ENCODE results near the gene COA7.

COA7 gene

GRCh38 chr1:52681136-52681535, 17.0 kb downstream of the COA7 start:
- H3K27ac Mint-ChIP-seq = no peak overlapping the region

GRCh38 chr1:52680353-52680752, 17.8 kb downstream of the COA7 start:
- Mint-ChIP-seq H3K27me3 (no peaks in the 10 kb centered on the region), H3K27ac (peak overlapping the region; percentile 37), H3K4me1 (peaks cover 7% of the 10 kb centered on the region), H3K4me3 (no peak overlapping the region), H3K36me3 (peaks cover 3% of the 10 kb centered on the region), H3K9me3 (no peaks in the 10 kb centered on the region)

More at GRCh38 chr1:52681136-52681535, 17.0 kb downstream of the COA7 start:
- no peak overlapping the region for H3K4me3 Mint-ChIP-seq
- H3K4me1 Mint-ChIP-seq = peaks cover 10% of the 10 kb centered on the region
- no peaks in the 10 kb centered on the region for H3K9me3 Mint-ChIP-seq
- peaks cover 4% of the 10 kb centered on the region for H3K36me3 Mint-ChIP-seq
- no peaks in the 10 kb centered on the region for H3K27me3 Mint-ChIP-seq

GRCh38 chr1:52679498-52679897, 18.6 kb downstream of the COA7 start:
- peaks cover 7% of the 10 kb centered on the region for H3K36me3 Mint-ChIP-seq
- H3K27ac Mint-ChIP-seq = no peak overlapping the region
- no peak overlapping the region for H3K4me3 Mint-ChIP-seq
- H3K4me1 Mint-ChIP-seq = peaks cover 8% of the 10 kb centered on the region
- H3K27me3 Mint-ChIP-seq = no peaks in the 10 kb centered on the region
- no peaks in the 10 kb centered on the region for H3K9me3 Mint-ChIP-seq

DNA sequence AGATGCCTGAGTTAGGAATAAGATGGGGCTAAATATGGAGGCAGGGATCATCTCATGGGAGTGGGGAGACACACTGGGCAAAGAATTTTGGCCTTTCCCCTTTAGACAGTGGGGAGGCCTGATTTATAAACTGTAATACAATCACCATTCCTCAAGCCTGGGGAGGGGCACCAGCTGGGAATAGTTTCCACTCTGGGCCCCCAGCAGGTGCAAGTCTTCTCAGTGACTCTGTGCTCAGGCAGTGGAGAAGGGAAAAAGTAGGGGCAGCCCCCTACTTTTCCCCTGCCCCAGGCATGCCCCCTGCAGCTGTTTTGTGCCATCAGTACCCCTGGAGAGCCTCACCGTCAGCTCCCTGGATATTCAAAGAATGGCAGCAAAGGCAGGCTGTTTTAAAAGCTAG, 19.1 kb downstream of the COA7 start:
- H3K36me3 Mint-ChIP-seq = peaks cover 7% of the 10 kb centered on the region
- no peak overlapping the region for H3K4me3 Mint-ChIP-seq
- H3K9me3 Mint-ChIP-seq = no peaks in the 10 kb centered on the region
- no peak overlapping the region for H3K27ac Mint-ChIP-seq
- peaks cover 8% of the 10 kb centered on the region for H3K4me1 Mint-ChIP-seq
- H3K27me3 Mint-ChIP-seq = no peaks in the 10 kb centered on the region

GRCh38 chr1:52677076-52677806, 20.9 kb downstream of the COA7 start:
- H3K4me3 Mint-ChIP-seq = no peak overlapping the region
- peaks cover 4% of the 10 kb centered on the region for H3K36me3 Mint-ChIP-seq
- peaks cover 8% of the 10 kb centered on the region for H3K4me1 Mint-ChIP-seq
- no peaks in the 10 kb centered on the region for H3K9me3 Mint-ChIP-seq
- no peak overlapping the region for H3K27ac Mint-ChIP-seq
- no peaks in the 10 kb centered on the region for H3K27me3 Mint-ChIP-seq

- H3K9me3 Mint-ChIP-seq = no peaks in the 10 kb centered on the region
- peaks cover 5% of the 10 kb centered on the region for H3K36me3 Mint-ChIP-seq
- peaks cover 8% of the 10 kb centered on the region for H3K4me1 Mint-ChIP-seq
- H3K27ac Mint-ChIP-seq = no peak overlapping the region
- H3K4me3 Mint-ChIP-seq = no peak overlapping the region
- H3K27me3 Mint-ChIP-seq = no peaks in the 10 kb centered on the region
Observed at GRCh38 chr1:52676249-52676903, 21.8 kb downstream of the COA7 start.

- H3K4me1 Mint-ChIP-seq = peaks cover 8% of the 10 kb centered on the region
- H3K36me3 Mint-ChIP-seq = peaks cover 12% of the 10 kb centered on the region
- no peak overlapping the region for H3K4me3 Mint-ChIP-seq
- no peaks in the 10 kb centered on the region for H3K27me3 Mint-ChIP-seq
- no peaks in the 10 kb centered on the region for H3K9me3 Mint-ChIP-seq
- H3K27ac Mint-ChIP-seq = peak overlapping the region; percentile 35
Observed at GRCh38 chr1:52674497-52675384, 23.4 kb downstream of the COA7 start.

GRCh38 chr1:52673513-52673912, 24.6 kb downstream of the COA7 start:
- no peaks in the 10 kb centered on the region for H3K9me3 Mint-ChIP-seq
- H3K4me1 Mint-ChIP-seq = peaks cover 8% of the 10 kb centered on the region
- no peak overlapping the region for H3K4me3 Mint-ChIP-seq
- H3K36me3 Mint-ChIP-seq = peaks cover 12% of the 10 kb centered on the region
- H3K27ac Mint-ChIP-seq = no peak overlapping the region
- no peaks in the 10 kb centered on the region for H3K27me3 Mint-ChIP-seq

DNA sequence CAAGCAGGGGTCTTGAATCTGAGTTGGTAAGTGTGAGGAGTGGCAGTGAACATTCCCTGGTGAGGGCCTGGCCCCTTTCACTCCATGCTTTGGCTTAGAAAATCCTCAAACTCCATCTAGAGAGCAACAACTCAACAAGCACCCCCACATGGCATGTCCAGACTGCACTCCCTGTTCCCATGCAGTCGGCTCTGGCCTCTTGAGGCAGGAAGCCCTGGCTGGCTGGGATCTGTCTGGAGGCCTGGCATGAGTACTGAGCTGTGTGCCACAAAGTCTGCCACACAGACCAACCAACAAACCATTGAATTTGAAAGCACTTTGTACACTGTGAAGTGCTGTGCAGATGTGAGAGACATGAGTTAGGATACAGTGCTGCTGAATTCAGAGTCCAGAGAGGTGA, 25.2 kb downstream of the COA7 start:
- no peak overlapping the region for H3K4me3 Mint-ChIP-seq
- H3K27me3 Mint-ChIP-seq = no peaks in the 10 kb centered on the region
- H3K27ac Mint-ChIP-seq = no peak overlapping the region
- H3K4me1 Mint-ChIP-seq = peaks cover 8% of the 10 kb centered on the region
- H3K36me3 Mint-ChIP-seq = peaks cover 12% of the 10 kb centered on the region
- no peaks in the 10 kb centered on the region for H3K9me3 Mint-ChIP-seq

GRCh38 chr1:52670604-52671003, 27.5 kb downstream of the COA7 start:
- Mint-ChIP-seq H3K4me1 (peaks cover 11% of the 10 kb centered on the region), H3K27ac (no peak overlapping the region), H3K9me3 (no peaks in the 10 kb centered on the region), H3K4me3 (no peak overlapping the region), H3K27me3 (no peaks in the 10 kb centered on the region), H3K36me3 (peaks cover 13% of the 10 kb centered on the region)

- Mint-ChIP-seq H3K36me3 (peaks cover 10% of the 10 kb centered on the region), H3K27ac (no peak overlapping the region), H3K4me3 (no peak overlapping the region), H3K9me3 (no peaks in the 10 kb centered on the region), H3K4me1 (peaks cover 6% of the 10 kb centered on the region), H3K27me3 (no peaks in the 10 kb centered on the region)
Observed at GRCh38 chr1:52669696-52670095, 28.5 kb downstream of the COA7 start.

DNA sequence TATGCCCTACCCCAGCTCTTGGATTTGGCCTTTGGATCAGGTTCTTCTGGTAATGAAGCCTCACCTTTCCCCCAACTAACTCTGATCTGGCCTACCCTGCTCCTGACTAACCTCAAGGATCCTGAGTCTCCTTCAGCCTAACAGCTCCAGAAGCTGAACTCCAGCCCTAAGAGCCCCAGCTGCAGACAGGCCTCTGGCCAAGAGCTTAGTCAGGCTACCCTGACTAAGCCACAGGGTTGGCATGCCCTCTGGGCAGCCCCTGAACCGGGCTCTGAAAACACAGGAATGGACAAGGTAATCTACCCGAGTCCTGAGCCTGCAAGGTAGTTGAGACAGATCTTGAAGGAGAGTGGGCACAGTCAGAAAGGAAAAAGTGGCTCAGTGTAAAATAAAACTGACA, 29.4 kb downstream of the COA7 start:
- Mint-ChIP-seq H3K27ac (no peak overlapping the region), H3K4me3 (no peak overlapping the region), H3K27me3 (no peaks in the 10 kb centered on the region), H3K9me3 (no peaks in the 10 kb centered on the region), H3K4me1 (peaks cover 3% of the 10 kb centered on the region), H3K36me3 (peaks cover 9% of the 10 kb centered on the region)

DNA sequence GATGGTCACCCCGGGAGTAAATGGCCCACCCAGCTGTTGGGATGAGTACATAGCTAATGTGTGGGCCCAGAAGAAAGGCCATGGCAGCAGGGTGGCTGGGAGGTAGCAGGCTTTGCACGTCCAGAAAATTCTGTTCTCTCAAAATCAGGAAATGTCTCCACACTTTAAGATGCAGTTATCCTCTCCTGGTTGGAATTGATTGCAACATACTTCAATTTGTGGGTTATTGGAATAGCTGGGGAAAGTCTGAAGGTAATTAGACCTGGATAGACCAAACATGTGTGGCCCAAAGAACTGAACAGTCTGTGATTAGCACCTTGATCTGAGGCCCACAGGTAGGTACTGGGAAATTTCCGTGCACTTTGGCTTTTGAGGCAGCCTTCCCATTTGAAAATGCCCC, 30.2 kb downstream of the COA7 start:
- Mint-ChIP-seq H3K27me3 (no peaks in the 10 kb centered on the region), H3K4me3 (no peak overlapping the region), H3K27ac (no peak overlapping the region), H3K9me3 (no peaks in the 10 kb centered on the region), H3K36me3 (peaks cover 9% of the 10 kb centered on the region), H3K4me1 (peaks cover 3% of the 10 kb centered on the region)

DNA sequence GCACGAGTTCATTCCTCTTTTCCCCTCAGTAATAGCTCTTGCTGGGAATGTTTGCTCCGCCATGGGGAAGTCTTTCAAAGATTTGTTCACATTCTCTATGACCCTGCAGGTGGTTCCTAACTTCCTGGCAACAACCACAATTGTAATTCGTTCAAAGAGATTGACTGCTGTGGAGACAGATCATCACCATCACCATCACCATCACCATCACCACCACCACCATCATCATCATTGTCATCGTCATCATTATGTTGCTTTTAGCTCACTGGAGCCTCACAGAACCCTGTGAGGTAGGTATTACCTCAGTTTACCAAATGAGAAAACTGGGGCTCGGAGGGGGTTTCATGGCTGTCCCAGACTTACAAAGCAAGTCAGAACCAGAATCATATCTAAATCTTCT, 30.9 kb downstream of the COA7 start:
- H3K4me1 Mint-ChIP-seq = peaks cover 3% of the 10 kb centered on the region
- H3K27me3 Mint-ChIP-seq = no peaks in the 10 kb centered on the region
- H3K27ac Mint-ChIP-seq = no peak overlapping the region
- no peak overlapping the region for H3K4me3 Mint-ChIP-seq
- peaks cover 9% of the 10 kb centered on the region for H3K36me3 Mint-ChIP-seq
- H3K9me3 Mint-ChIP-seq = no peaks in the 10 kb centered on the region

- Mint-ChIP-seq H3K27ac (no peak overlapping the region), H3K4me3 (no peak overlapping the region), H3K36me3 (peaks cover 6% of the 10 kb centered on the region), H3K4me1 (peaks cover 3% of the 10 kb centered on the region), H3K9me3 (no peaks in the 10 kb centered on the region), H3K27me3 (no peaks in the 10 kb centered on the region)
Observed at GRCh38 chr1:52665006-52665941, 32.9 kb downstream of the COA7 start.

Data from activated naive CD4-positive, alpha-beta T cell treated with anti-CD3 and anti-CD28 coated beads, Interleukin-2, amount 50 U/mL, for 24 hours (primary cell).